Effector memory CD4-positive, alpha-beta T cell (primary cell): Measurements from ENCODE around the gene HCFC1R1.
A peak's percentile ranks its signal among the peaks of the same experiment; 100 is the strongest.

Source experiments
- DNase-seq, 3 donors: peaks; one replicate each; pipeline ENCODE4 v3.0.0-alpha.2; 2020
- H3K27ac ChIP-seq: 2 replicates; pipeline ENCODE4 v1.7.0; 2013; ENCODE audit warnings: mild to moderate bottlenecking, low read length, moderate library complexity; ENCODE audit not compliant: insufficient read depth, poor library complexity, severe bottlenecking
- H3K27me3 ChIP-seq: replicated peaks from 2 replicates; pipeline ENCODE4 v1.7.0; 2013; ENCODE audit warnings: mild to moderate bottlenecking, low read length; ENCODE audit not compliant: insufficient read depth, control insufficient read depth, poor library complexity, severe bottlenecking
- H3K36me3 ChIP-seq: 2 replicates; pipeline ENCODE4 v1.7.0; 2013; ENCODE audit warnings: mild to moderate bottlenecking, low read length, moderate library complexity; ENCODE audit not compliant: control insufficient read depth, insufficient read depth
- H3K4me1 ChIP-seq: 2 replicates; pipeline ENCODE4 v1.7.0; 2013; ENCODE audit warnings: low read length, mild to moderate bottlenecking; ENCODE audit not compliant: control insufficient read depth, insufficient read depth, poor library complexity, severe bottlenecking
- H3K4me3 ChIP-seq: 2 replicates; pipeline ENCODE4 v1.7.0; 2013; ENCODE audit warnings: low read length, low read depth, mild to moderate bottlenecking; ENCODE audit not compliant: insufficient read depth, poor library complexity, severe bottlenecking
- H3K9me3 ChIP-seq: 2 replicates; pipeline ENCODE4 v1.7.0; 2013; ENCODE audit warnings: mild to moderate bottlenecking, low read length, moderate library complexity; ENCODE audit not compliant: control insufficient read depth

HCFC1R1 gene

GRCh38 chr16:3012246-3012645, 11.5 kb downstream of the HCFC1R1 start:
- no peak overlapping the region for H3K4me3 ChIP-seq
- no peak for DNase-seq
- H3K27me3 ChIP-seq = peaks cover 3% of the 10 kb centered on the region

GRCh38 chr16:3010510-3010909, 13.2 kb downstream of the HCFC1R1 start:
- no peak overlapping the region for H3K27ac ChIP-seq
- peaks cover 3% of the 10 kb centered on the region for H3K27me3 ChIP-seq
- no peak for DNase-seq

More at GRCh38 chr16:3012246-3012645, 11.5 kb downstream of the HCFC1R1 start:
- Histone ChIP-seq H3K27ac (no peak overlapping the region), H3K36me3 (no peaks in the 10 kb centered on the region), H3K4me1 (peaks cover 21% of the 10 kb centered on the region), H3K9me3 (no peaks in the 10 kb centered on the region)

GRCh38 chr16:3009568-3010390, 14.0 kb downstream of the HCFC1R1 start:
- Histone ChIP-seq H3K36me3 (no peaks in the 10 kb centered on the region), H3K4me1 (peaks cover 29% of the 10 kb centered on the region), H3K27me3 (peaks cover 3% of the 10 kb centered on the region), H3K4me3 (no peak overlapping the region), H3K9me3 (no peaks in the 10 kb centered on the region), H3K27ac (no peak overlapping the region)
- no peak for DNase-seq

More at GRCh38 chr16:3010510-3010909, 13.2 kb downstream of the HCFC1R1 start:
- Histone ChIP-seq H3K36me3 (no peaks in the 10 kb centered on the region), H3K9me3 (no peaks in the 10 kb centered on the region), H3K4me3 (no peak overlapping the region), H3K4me1 (peaks cover 26% of the 10 kb centered on the region)

- Histone ChIP-seq H3K27ac (no peak overlapping the region), H3K4me1 (peaks cover 30% of the 10 kb centered on the region), H3K27me3 (peaks cover 3% of the 10 kb centered on the region)
Observed at GRCh38 chr16:3008690-3009037, 15.1 kb downstream of the HCFC1R1 start.

GRCh38 chr16:3007957-3008689, 15.6 kb downstream of the HCFC1R1 start:
- peak overlapping the region; percentile 18 for H3K4me3 ChIP-seq
- H3K36me3 ChIP-seq = no peaks in the 10 kb centered on the region
- H3K27ac ChIP-seq = no peak overlapping the region
- H3K27me3 ChIP-seq = peaks cover 3% of the 10 kb centered on the region
- peaks cover 30% of the 10 kb centered on the region for H3K4me1 ChIP-seq
- peak in 1 of 3 donors; percentile 11 for DNase-seq
- no peaks in the 10 kb centered on the region for H3K9me3 ChIP-seq

More at GRCh38 chr16:3008690-3009037, 15.1 kb downstream of the HCFC1R1 start:
- DNase-seq = no peak
- Histone ChIP-seq H3K9me3 (no peaks in the 10 kb centered on the region), H3K36me3 (no peaks in the 10 kb centered on the region), H3K4me3 (peak overlapping the region; percentile 4)

GRCh38 chr16:3007059-3007956, 16.4 kb downstream of the HCFC1R1 start:
- DNase-seq = no peak
- H3K4me3 ChIP-seq = peak overlapping the region; percentile 18
- H3K9me3 ChIP-seq = no peaks in the 10 kb centered on the region
- H3K27me3 ChIP-seq = peaks cover 3% of the 10 kb centered on the region
- H3K36me3 ChIP-seq = no peaks in the 10 kb centered on the region
- peaks cover 26% of the 10 kb centered on the region for H3K4me1 ChIP-seq
- no peak overlapping the region for H3K27ac ChIP-seq

- Histone ChIP-seq H3K36me3 (no peaks in the 10 kb centered on the region), H3K9me3 (no peaks in the 10 kb centered on the region), H3K27me3 (no peaks in the 10 kb centered on the region), H3K27ac (no peak overlapping the region), H3K4me3 (no peak overlapping the region), H3K4me1 (peaks cover 26% of the 10 kb centered on the region)
- DNase-seq = no peak
Observed at GRCh38 chr16:3004781-3005284, 18.9 kb downstream of the HCFC1R1 start.

GRCh38 chr16:3004319-3004718, 19.4 kb downstream of the HCFC1R1 start:
- H3K4me1 ChIP-seq = peaks cover 26% of the 10 kb centered on the region
- no peak overlapping the region for H3K27ac ChIP-seq
- H3K9me3 ChIP-seq = no peaks in the 10 kb centered on the region
- H3K4me3 ChIP-seq = no peak overlapping the region
- H3K27me3 ChIP-seq = no peaks in the 10 kb centered on the region
- H3K36me3 ChIP-seq = no peaks in the 10 kb centered on the region
- DNase-seq = peak in 1 of 3 donors; percentile 8

- no peak overlapping the region for H3K4me3 ChIP-seq
- no peaks in the 10 kb centered on the region for H3K9me3 ChIP-seq
- H3K27ac ChIP-seq = no peak overlapping the region
- H3K4me1 ChIP-seq = peaks cover 25% of the 10 kb centered on the region
- no peaks in the 10 kb centered on the region for H3K27me3 ChIP-seq
- DNase-seq = peak; percentile 94 to 96 (median 95)
- H3K36me3 ChIP-seq = no peaks in the 10 kb centered on the region
Observed at GRCh38 chr16:3003582-3004270, 20.0 kb downstream of the HCFC1R1 start.
